Measurements from ENCODE around the gene ACP7.
"Not testable (repeated sequence)": the region's sequence is repeated elsewhere in the genome, so short reads cannot be mapped to it uniquely, and the experiment has no call there.

The ACP7 gene

GRCh38 chr19:39110263-39110967 is 26.2 kb downstream of the ACP7 start:
- peak; percentile 64 for DNase-seq

- DNase-seq: no peak
Observed at GRCh38 chr19:39111593-39112199, 27.5 kb downstream of the ACP7 start.

- no peak for DNase-seq
Observed at GRCh38 chr19:39112338-39112890, 28.2 kb downstream of the ACP7 start.

- no peak for DNase-seq
Observed at GRCh38 chr19:39113199-39113598, 29.0 kb downstream of the ACP7 start.

- no peak for DNase-seq
Observed at GRCh38 chr19:39115105-39115847, 31.1 kb downstream of the ACP7 start.

GRCh38 chr19:39117023-39117422 is 32.9 kb downstream of the ACP7 start:
- not testable (repeated sequence) for DNase-seq

GRCh38 chr19:39119830-39120229 is 35.7 kb downstream of the ACP7 start:
- DNase-seq: no peak

GRCh38 chr19:39122934-39123731 is 39.0 kb downstream of the ACP7 start:
- no peak for DNase-seq

GRCh38 chr19:39124136-39124764 is 40.1 kb downstream of the ACP7 start:
- no peak for DNase-seq

GRCh38 chr19:39125199-39125553 is 41.0 kb downstream of the ACP7 start:
- DNase-seq: no peak

GRCh38 chr19:39125554-39126311 is 41.6 kb downstream of the ACP7 start, which contains the start of gene PAK4:
Gene PAK4, plus strand, starts transcription at chr19:39125786. Its CDS starts 43,768 bp downstream, at chr19:39169554.
- DNase-seq: peak; percentile 93

- DNase-seq: no peak
Observed at GRCh38 chr19:39126312-39127187, 42.4 kb downstream of the ACP7 start.

- DNase-seq: no peak
Observed at GRCh38 chr19:39127812-39128515, 43.8 kb downstream of the ACP7 start.

GRCh38 chr19:39128516-39129079 is 44.4 kb downstream of the ACP7 start:
- DNase-seq: no peak

GRCh38 chr19:39129116-39129515 is 44.9 kb downstream of the ACP7 start:
- DNase-seq: no peak

GRCh38 chr19:39130337-39131254 is 46.4 kb downstream of the ACP7 start:
- no peak for DNase-seq

- DNase-seq: no peak
Observed at GRCh38 chr19:39131255-39131755, 47.1 kb downstream of the ACP7 start.

GRCh38 chr19:39132344-39132969 is 48.3 kb downstream of the ACP7 start:
- no peak for DNase-seq

Measured in activated CD4-positive, alpha-beta T cell treated with anti-CD3 and anti-CD28 coated beads for 1 hour (primary cell).